ENCODE measurements around the gene COX10. TPM values are rescaled to one million over a fixed set of nuclear protein-coding genes. Genes with fewer than 3 reads are reported as not detected.

COX10 gene
- total RNA-seq, 1 experiment from 2014 or later: 34.5 TPM

- H3K4me1 ChIP-seq (ENCODE audit: low read length): no peaks in the 10 kb centered on the region; the same call in 1 of the 2 replicates
- H3K9me2 ChIP-seq (replicated peaks; ENCODE audit: insufficient read depth, low read length): no peaks in the 10 kb centered on the region
- H3K27me3 ChIP-seq (ENCODE audit: low read length): no peaks in the 10 kb centered on the region
- no peaks in the 10 kb centered on the region; the same call in 1 of the 2 replicates for H4K20me1 ChIP-seq (ENCODE audit: insufficient read depth, low read depth, low read length)
- no peak for DNase-seq
- H3K4me3 ChIP-seq (ENCODE audit: low read length): no peak overlapping the region
- no peak overlapping the region for H3K9ac ChIP-seq (ENCODE audit: low read length)
- peaks cover 89% of the 10 kb centered on the region for H3K79me2 ChIP-seq (ENCODE audit: low read length)
- H3K36me3 ChIP-seq (ENCODE audit: insufficient read depth, low read length): peaks cover 56% of the 10 kb centered on the region; the same call in 1 of the 2 replicates
- no peak overlapping the region for H3K27ac ChIP-seq (ENCODE audit: low read length)
- no peaks in the 10 kb centered on the region for H3K9me3 ChIP-seq (ENCODE audit: low read length)
- no peak overlapping the region for H2AFZ ChIP-seq (ENCODE audit: low read length)
- no peak overlapping the region for H3K4me2 ChIP-seq (ENCODE audit: low read depth, low read length, poor library complexity, severe bottlenecking)
Observed at GRCh38 chr17:14078027-14078426, 8.7 kb downstream of the COX10 start.

- DNase-seq: no peak
Observed at GRCh38 chr17:14080847-14081251, 11.5 kb downstream of the COX10 start.

GRCh38 chr17:14082848-14083247 is 13.5 kb downstream of the COX10 start:
- H3K27ac ChIP-seq (ENCODE audit: low read length): no peak overlapping the region
- peaks cover 93% of the 10 kb centered on the region for H3K79me2 ChIP-seq (ENCODE audit: low read length)
- no peaks in the 10 kb centered on the region; the same call in 1 of the 2 replicates for H4K20me1 ChIP-seq (ENCODE audit: insufficient read depth, low read depth, low read length)
- no peaks in the 10 kb centered on the region for H3K9me2 ChIP-seq (replicated peaks; ENCODE audit: insufficient read depth, low read length)
- no peak overlapping the region for H3K4me3 ChIP-seq (ENCODE audit: low read length)
- peaks cover 31% of the 10 kb centered on the region; the same call in 1 of the 2 replicates for H3K36me3 ChIP-seq (ENCODE audit: insufficient read depth, low read length)
- no peak overlapping the region for H3K9ac ChIP-seq (ENCODE audit: low read length)
- no peak overlapping the region for H2AFZ ChIP-seq (ENCODE audit: low read length)
- H3K4me1 ChIP-seq (ENCODE audit: low read length): no peaks in the 10 kb centered on the region
- no peaks in the 10 kb centered on the region for H3K9me3 ChIP-seq (ENCODE audit: low read length)
- H3K4me2 ChIP-seq (ENCODE audit: low read depth, low read length, poor library complexity, severe bottlenecking): no peak overlapping the region
- no peaks in the 10 kb centered on the region for H3K27me3 ChIP-seq (ENCODE audit: low read length)
- no peak for DNase-seq

More at GRCh38 chr17:14080847-14081251, 11.5 kb downstream of the COX10 start:
- H3K9me3 ChIP-seq (ENCODE audit: low read length): no peaks in the 10 kb centered on the region
- H3K4me2 ChIP-seq (ENCODE audit: low read depth, low read length, poor library complexity, severe bottlenecking): no peak overlapping the region
- peaks cover 92% of the 10 kb centered on the region for H3K79me2 ChIP-seq (ENCODE audit: low read length)
- H3K27me3 ChIP-seq (ENCODE audit: low read length): no peaks in the 10 kb centered on the region
- no peak overlapping the region for H3K9ac ChIP-seq (ENCODE audit: low read length)
- no peak overlapping the region for H3K27ac ChIP-seq (ENCODE audit: low read length)
- H3K4me3 ChIP-seq (ENCODE audit: low read length): no peak overlapping the region
- no peaks in the 10 kb centered on the region; the same call in 1 of the 2 replicates for H4K20me1 ChIP-seq (ENCODE audit: insufficient read depth, low read depth, low read length)
- peaks cover 50% of the 10 kb centered on the region; the same call in 1 of the 2 replicates for H3K36me3 ChIP-seq (ENCODE audit: insufficient read depth, low read length)
- H2AFZ ChIP-seq (ENCODE audit: low read length): no peak overlapping the region
- H3K4me1 ChIP-seq (ENCODE audit: low read length): no peaks in the 10 kb centered on the region
- no peaks in the 10 kb centered on the region for H3K9me2 ChIP-seq (replicated peaks; ENCODE audit: insufficient read depth, low read length)

GRCh38 chr17:14084955-14085354 is 15.7 kb downstream of the COX10 start:
- H3K79me2 ChIP-seq (ENCODE audit: low read length): peaks cover 95% of the 10 kb centered on the region
- no peak overlapping the region for H3K9ac ChIP-seq (ENCODE audit: low read length)

GRCh38 chr17:14086189-14086588 is 16.9 kb downstream of the COX10 start:
- H3K36me3 ChIP-seq (ENCODE audit: insufficient read depth, low read length): peaks cover 11% of the 10 kb centered on the region; the same call in 1 of the 2 replicates
- no peaks in the 10 kb centered on the region for H3K27me3 ChIP-seq (ENCODE audit: low read length)
- no peaks in the 10 kb centered on the region; the same call in 1 of the 2 replicates for H4K20me1 ChIP-seq (ENCODE audit: insufficient read depth, low read depth, low read length)
- H3K4me3 ChIP-seq (ENCODE audit: low read length): no peak overlapping the region
- no peak overlapping the region for H3K4me2 ChIP-seq (ENCODE audit: low read depth, low read length, poor library complexity, severe bottlenecking)
- no peak overlapping the region for H3K9ac ChIP-seq (ENCODE audit: low read length)
- H2AFZ ChIP-seq (ENCODE audit: low read length): no peak overlapping the region
- peaks cover 96% of the 10 kb centered on the region for H3K79me2 ChIP-seq (ENCODE audit: low read length)
- H3K4me1 ChIP-seq (ENCODE audit: low read length): no peaks in the 10 kb centered on the region
- H3K27ac ChIP-seq (ENCODE audit: low read length): no peak overlapping the region
- DNase-seq: no peak
- H3K9me3 ChIP-seq (ENCODE audit: low read length): no peaks in the 10 kb centered on the region
- H3K9me2 ChIP-seq (replicated peaks; ENCODE audit: insufficient read depth, low read length): no peaks in the 10 kb centered on the region

More at GRCh38 chr17:14084955-14085354, 15.7 kb downstream of the COX10 start:
- no peak for DNase-seq
- no peak overlapping the region for H3K4me2 ChIP-seq (ENCODE audit: low read depth, low read length, poor library complexity, severe bottlenecking)
- no peaks in the 10 kb centered on the region for H3K9me2 ChIP-seq (replicated peaks; ENCODE audit: insufficient read depth, low read length)
- H3K27me3 ChIP-seq (ENCODE audit: low read length): no peaks in the 10 kb centered on the region
- no peaks in the 10 kb centered on the region; the same call in 1 of the 2 replicates for H4K20me1 ChIP-seq (ENCODE audit: insufficient read depth, low read depth, low read length)
- H3K36me3 ChIP-seq (ENCODE audit: insufficient read depth, low read length): peaks cover 17% of the 10 kb centered on the region; the same call in 1 of the 2 replicates
- H3K4me1 ChIP-seq (ENCODE audit: low read length): no peaks in the 10 kb centered on the region
- no peak overlapping the region for H3K4me3 ChIP-seq (ENCODE audit: low read length)
- H2AFZ ChIP-seq (ENCODE audit: low read length): no peak overlapping the region
- no peak overlapping the region for H3K27ac ChIP-seq (ENCODE audit: low read length)
- H3K9me3 ChIP-seq (ENCODE audit: low read length): no peaks in the 10 kb centered on the region

- Histone ChIP-seq H3K27me3 (ENCODE audit: low read length) (no peaks in the 10 kb centered on the region), H3K9me2 (replicated peaks; ENCODE audit: insufficient read depth, low read length) (no peaks in the 10 kb centered on the region), H3K27ac (ENCODE audit: low read length) (no peak overlapping the region), H3K4me3 (ENCODE audit: low read length) (no peak overlapping the region), H3K9me3 (ENCODE audit: low read length) (no peaks in the 10 kb centered on the region), H3K4me2 (ENCODE audit: low read depth, low read length, poor library complexity, severe bottlenecking) (no peak overlapping the region), H2AFZ (ENCODE audit: low read length) (no peak overlapping the region), H3K36me3 (ENCODE audit: insufficient read depth, low read length) (peaks cover 5% of the 10 kb centered on the region; the same call in 1 of the 2 replicates), H3K4me1 (ENCODE audit: low read length) (peaks cover 14% of the 10 kb centered on the region), H4K20me1 (ENCODE audit: insufficient read depth, low read depth, low read length) (no peaks in the 10 kb centered on the region), H3K79me2 (ENCODE audit: low read length) (peaks cover 97% of the 10 kb centered on the region), H3K9ac (ENCODE audit: low read length) (no peak overlapping the region)
- DNase-seq: no peak
Observed at GRCh38 chr17:14089179-14089578, 19.9 kb downstream of the COX10 start.

GRCh38 chr17:14091367-14091766 is 22.1 kb downstream of the COX10 start:
- no peak overlapping the region for H3K4me2 ChIP-seq (ENCODE audit: low read depth, low read length, poor library complexity, severe bottlenecking)
- peaks cover 14% of the 10 kb centered on the region for H3K4me1 ChIP-seq (ENCODE audit: low read length)
- H3K9me3 ChIP-seq (ENCODE audit: low read length): no peaks in the 10 kb centered on the region
- H2AFZ ChIP-seq (ENCODE audit: low read length): no peak overlapping the region
- no peaks in the 10 kb centered on the region for H4K20me1 ChIP-seq (ENCODE audit: insufficient read depth, low read depth, low read length)
- no peak overlapping the region for H3K4me3 ChIP-seq (ENCODE audit: low read length)
- H3K9ac ChIP-seq (ENCODE audit: low read length): no peak overlapping the region
- no peaks in the 10 kb centered on the region for H3K27me3 ChIP-seq (ENCODE audit: low read length)
- no peak for DNase-seq
- H3K79me2 ChIP-seq (ENCODE audit: low read length): peaks cover 98% of the 10 kb centered on the region
- H3K27ac ChIP-seq (ENCODE audit: low read length): no peak overlapping the region
- H3K9me2 ChIP-seq (replicated peaks; ENCODE audit: insufficient read depth, low read length): no peaks in the 10 kb centered on the region
- no peaks in the 10 kb centered on the region for H3K36me3 ChIP-seq (ENCODE audit: insufficient read depth, low read length)

GRCh38 chr17:14092808-14093207 is 23.5 kb downstream of the COX10 start:
- Histone ChIP-seq H3K4me3 (ENCODE audit: low read length) (no peak overlapping the region), H3K79me2 (ENCODE audit: low read length) (peaks cover 98% of the 10 kb centered on the region), H3K36me3 (ENCODE audit: insufficient read depth, low read length) (no peaks in the 10 kb centered on the region), H3K9ac (ENCODE audit: low read length) (no peak overlapping the region), H3K27ac (ENCODE audit: low read length) (no peak overlapping the region), H4K20me1 (ENCODE audit: insufficient read depth, low read depth, low read length) (no peaks in the 10 kb centered on the region), H3K9me2 (replicated peaks; ENCODE audit: insufficient read depth, low read length) (no peaks in the 10 kb centered on the region), H3K9me3 (ENCODE audit: low read length) (no peaks in the 10 kb centered on the region), H3K27me3 (ENCODE audit: low read length) (no peaks in the 10 kb centered on the region), H2AFZ (ENCODE audit: low read length) (no peak overlapping the region), H3K4me1 (ENCODE audit: low read length) (peaks cover 14% of the 10 kb centered on the region), H3K4me2 (ENCODE audit: low read depth, low read length, poor library complexity, severe bottlenecking) (no peak overlapping the region)
- DNase-seq: no peak
